HepG2 (cell line): ENCODE results near the gene RNGTT. TPM values are rescaled to one million over a fixed set of nuclear protein-coding genes. Genes with fewer than 3 reads are reported as not detected.

Source experiments
- ATAC-seq: fragments of 200-7000 bp; cut with Tn5 transposase; 3 replicates; pipeline ENCODE4 v1.9.1; 2020; ENCODE audit warnings: mild to moderate bottlenecking, moderate library complexity
- BruUV-seq: library from RNA; stranded (reverse); fragments of 400-500 nt; replicated peaks from 2 replicates; lab custom pipeline; 2021; lab: Mats Ljungman, UMichigan
- CTCF ChIA-PET: fragments of 300-600 bp; formaldehyde crosslinking; extraction: SDS; loops from one replicate; lab custom pipeline; 2021; ENCODE audit warnings: low total read pairs, inconsistent platforms, low intra/inter-chr PET ratio; lab: Yijun Ruan, JAX
- POLR2A ChIA-PET: fragments of 350-600 bp; sonication (Branson Sonifier 250); formaldehyde crosslinking; loops from one replicate; lab custom pipeline; 2020; ENCODE audit warnings: antibody characterized with exemption, inconsistent platforms; lab: Yijun Ruan, JAX
- DNase-seq: peaks from one replicate; pipeline ENCODE4 v3.0.0-alpha.2; 2015; ENCODE audit warnings: low spot score
- FAIRE-seq: peaks from 3 replicates; lab custom pipeline; 2011; peaks lifted over from hg19 to GRCh38; lab: Jason Lieb, UNC
- H2AFZ ChIP-seq: one replicate; pipeline ENCODE4 v1.6.1; 2011; ENCODE audit warnings: low read length, inconsistent platforms
- H3K27ac ChIP-seq: fragments of 300-600 bp; 3 replicates; pipeline ENCODE4 v1.8.0; 2011; ENCODE audit warnings: mixed run types, mild to moderate bottlenecking, mixed read lengths, low read length, inconsistent platforms; ENCODE audit not compliant: insufficient read depth; ENCODE audit errors: extremely low read length
- H3K27me3 ChIP-seq, 2 experiments: fragments of 200-600 bp in 1 of 2; 2 replicates in 1 of 2; 3 replicates in 1 of 2; pipeline versions ENCODE4 v1.6.0 to v1.8.0; 2011; ENCODE audit warnings: low read length in 2 of 2, mild to moderate bottlenecking in 2 of 2, moderate library complexity in 2 of 2, inconsistent platforms in 1 of 2; ENCODE audit not compliant: insufficient read depth in 2 of 2, control insufficient read depth in 1 of 2
- H3K36me3 ChIP-seq, 2 experiments: fragments of 200-600 bp in 1 of 2; replicated peaks in 1 of 2; 2 replicates in 1 of 2; 3 replicates in 1 of 2; pipeline versions ENCODE4 v1.5.1 to v1.8.0; 2011; ENCODE audit warnings: low read length in 2 of 2, inconsistent platforms in 1 of 2; ENCODE audit not compliant: insufficient read depth in 2 of 2, control insufficient read depth in 1 of 2
- H3K4me1 ChIP-seq: 2 replicates; pipeline ENCODE4 v1.5.1; 2012; ENCODE audit warnings: low read length, inconsistent platforms; ENCODE audit not compliant: insufficient read depth
- H3K4me2 ChIP-seq: 2 replicates; pipeline ENCODE4 v1.6.0; 2011; ENCODE audit warnings: low read depth, low read length, inconsistent platforms
- H3K4me3 ChIP-seq, 3 experiments: fragments of 200-600 bp in 1 of 3; sonication (generic), shearing (Covaris generic) in 1 of 3; replicated peaks in 1 of 3; 2 replicates each; pipeline ENCODE4 v1.5.1; 2011 to 2016; ENCODE audit warnings: low read length in 3 of 3, inconsistent platforms in 2 of 3, low read depth in 2 of 3, mild to moderate bottlenecking in 2 of 3, control low read depth in 1 of 3, mixed read lengths in 1 of 3; ENCODE audit not compliant: insufficient read depth in 1 of 3
- H3K79me2 ChIP-seq: one replicate; pipeline ENCODE4 v1.6.1; 2011; ENCODE audit warnings: low read length, inconsistent platforms; ENCODE audit not compliant: insufficient read depth
- H3K9ac ChIP-seq: 2 replicates; pipeline ENCODE4 v1.6.0; 2011; ENCODE audit warnings: mild to moderate bottlenecking, low read depth, low read length, inconsistent platforms; ENCODE audit not compliant: insufficient read depth
- H3K9me3 ChIP-seq: 2 replicates; pipeline ENCODE4 v1.5.1; 2012; ENCODE audit warnings: mild to moderate bottlenecking, low read length
- H4K20me1 ChIP-seq: 2 replicates; pipeline ENCODE4 v1.6.0; 2011; ENCODE audit warnings: inconsistent platforms, mild to moderate bottlenecking, low read length, moderate library complexity; ENCODE audit not compliant: insufficient read depth
- ELF4 ChIP-seq: sonication (generic); formaldehyde crosslinking; IDR thresholded peaks from 2 replicates; pipeline ENCODE4 v1.5.0; 2020; ENCODE audit warnings: missing genetic modification reagents, mild to moderate bottlenecking, moderate library complexity, borderline replicate concordance
- NR2C2 ChIP-seq: sonication (generic); formaldehyde crosslinking; IDR thresholded peaks from 2 replicates; pipeline ENCODE4 v1.4.0; 2020; ENCODE audit warnings: missing genetic modification reagents, mild to moderate bottlenecking, moderate library complexity, borderline replicate concordance
- NRL ChIP-seq: sonication (generic); formaldehyde crosslinking; IDR thresholded peaks from 2 replicates; pipeline ENCODE4 v1.5.0; 2020; ENCODE audit warnings: missing genetic modification reagents, mild to moderate bottlenecking, moderate library complexity, borderline replicate concordance
- SUZ12 ChIP-seq: fragments of 150-350 bp; IDR thresholded peaks from 2 replicates; pipeline ENCODE4 v1.6.1; 2014; ENCODE audit warnings: low read depth, low read length
- ZNF225 ChIP-seq: sonication (generic); formaldehyde crosslinking; IDR thresholded peaks from 2 replicates; pipeline ENCODE4 v1.4.0; 2020; ENCODE audit warnings: mild to moderate bottlenecking, missing genetic modification reagents
- ZNF326 ChIP-seq: sonication (generic); formaldehyde crosslinking; IDR thresholded peaks from 2 replicates; pipeline ENCODE4 v1.4.0; 2020; ENCODE audit warnings: missing genetic modification reagents, borderline replicate concordance
- ZNF331 ChIP-seq: sonication (generic); formaldehyde crosslinking; IDR thresholded peaks from 2 replicates; pipeline ENCODE4 v1.4.0; 2020; ENCODE audit warnings: missing genetic modification reagents
- ZNF343 ChIP-seq: sonication (generic); formaldehyde crosslinking; IDR thresholded peaks from 2 replicates; pipeline ENCODE4 v1.4.0; 2020; ENCODE audit warnings: mild to moderate bottlenecking, missing genetic modification reagents
- ZNF614 ChIP-seq: IDR thresholded peaks from 2 replicates; pipeline ENCODE4 v1.6.1; 2018; ENCODE audit warnings: missing biosample characterization, missing genetic modification reagents, inconsistent platforms, borderline replicate concordance
- ZNF703 ChIP-seq: sonication (generic); formaldehyde crosslinking; IDR thresholded peaks from 2 replicates; pipeline ENCODE4 v1.5.1; 2020; ENCODE audit warnings: missing genetic modification reagents, mild to moderate bottlenecking, moderate library complexity, borderline replicate concordance
- ZNF788 ChIP-seq: sonication (generic); formaldehyde crosslinking; IDR thresholded peaks from 2 replicates; pipeline ENCODE4 v1.5.0; 2020; ENCODE audit warnings: mild to moderate bottlenecking, missing genetic modification reagents, borderline replicate concordance
- ZSCAN30 ChIP-seq: sonication (generic); formaldehyde crosslinking; IDR thresholded peaks from 2 replicates; pipeline ENCODE4 v1.5.0; 2020; ENCODE audit warnings: mild to moderate bottlenecking, missing genetic modification reagents
- WGBS: methylation state at CpG from one replicate; pipeline ENCODE4 v1.1.6; 2017; ENCODE audit warnings: low lambda C conversion rate; 5-methylcytosine and 5-hydroxymethylcytosine counted together
- in situ Hi-C: cut with HindIII; loops from 2 replicates; pipeline ENCODE4 v1.10.0; 2017; ENCODE audit warnings: low pct_unique_long_range_greater_than_20kb; ENCODE audit not compliant: extremely low pct_ligation_motif_present
- intact Hi-C: fragments of 100-400 bp; cut with micrococcal nuclease; formaldehyde crosslinking; loops from one replicate; pipeline ENCODE4 v1.10.0; 2022; ENCODE audit not compliant: unreplicated experiment
- polyA plus RNA-seq, 8 experiments: library from polyadenylated mRNA; depleted of rRNA in 3 of 8; stranded (reverse) in 7 of 8; unstranded in 1 of 8; fragments of >200 nt; fragmentation: Illumina TruSeq in 4 of 8; extraction: Trizol in 4 of 8; gene quantifications; 2 replicates each; pipeline versions ENCODE4 v1.2.1 to v1.2.3, GENCODE V29; 2011 to 2016; ENCODE audit warnings: low read depth in 4 of 8, missing spikeins in 1 of 8, mixed read lengths in 1 of 8; ENCODE audit not compliant: insufficient read depth in 1 of 8
- total RNA-seq, 5 experiments: library from RNA; depleted of rRNA; stranded (reverse); fragments of >200 nt; fragmentation: Illumina TruSeq; extraction: Trizol; gene quantifications; 2 replicates each; pipeline ENCODE4 v1.2.3, GENCODE V29; 2016; ENCODE audit warnings: low read depth in 1 of 5
- TF ChIP-seq, protein P1 (sequence below): sonication (generic); formaldehyde crosslinking; IDR thresholded peaks from 2 replicates; pipeline ENCODE4 v1.5.1; 2020; ENCODE audit warnings: missing genetic modification reagents, mild to moderate bottlenecking, borderline replicate concordance
- TF ChIP-seq, protein P2 (sequence below): sonication (generic); formaldehyde crosslinking; conservative IDR thresholded peaks from 2 replicates; pipeline ENCODE4 v1.4.0; 2020; ENCODE audit warnings: missing genetic modification reagents
- TF ChIP-seq, protein P3 (sequence below): sonication (generic); formaldehyde crosslinking; IDR thresholded peaks from 2 replicates; pipeline ENCODE4 v1.4.0; 2020; ENCODE audit warnings: mild to moderate bottlenecking, missing genetic modification reagents

The RNGTT gene
- total and polyA plus RNA-seq, 2 of the 13 experiments (the other 11 are each of a cell fraction or from before 2014, with no cell fraction given) = 6.0 to 22.6 TPM

DNA sequence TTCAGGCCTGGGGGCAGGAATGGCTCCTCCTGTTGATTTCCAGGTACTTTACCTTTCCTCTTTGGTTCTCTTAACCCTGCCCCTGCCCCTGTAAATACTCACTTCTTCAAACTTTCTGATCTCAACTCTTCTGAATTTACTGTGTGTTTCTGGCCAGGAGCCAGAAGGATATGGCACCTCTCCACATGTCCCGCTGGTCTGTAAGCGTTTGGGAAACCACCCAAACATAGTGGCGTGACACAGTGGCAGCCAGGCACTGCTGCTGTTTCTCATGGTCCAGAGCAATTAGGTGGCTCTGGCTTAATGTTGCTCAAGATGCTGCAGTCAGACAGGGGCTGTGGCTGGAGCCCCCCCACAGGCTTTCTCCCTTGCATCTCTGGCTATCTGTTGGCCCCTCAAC is 374.5 kb downstream of the RNGTT start:
- H3K36me3 ChIP-seq = no peaks in the 10 kb centered on the region
- H3K9me3 ChIP-seq = no peaks in the 10 kb centered on the region
- no TSS peak for BruUV-seq
- no peak for DNase-seq
- no peak overlapping the region for H3K9ac ChIP-seq
- no peak for ATAC-seq
- in situ Hi-C loops = no loop called here
- WGBS = 0% methylated on average over 3 of the region's 3 CpGs
- POLR2A ChIA-PET = no interaction called here
- TF ChIP-seq NR2C2 (no peak), ZNF343 (no peak), ZNF703 (no peak)
- TF ChIP-seq, protein P1, sequence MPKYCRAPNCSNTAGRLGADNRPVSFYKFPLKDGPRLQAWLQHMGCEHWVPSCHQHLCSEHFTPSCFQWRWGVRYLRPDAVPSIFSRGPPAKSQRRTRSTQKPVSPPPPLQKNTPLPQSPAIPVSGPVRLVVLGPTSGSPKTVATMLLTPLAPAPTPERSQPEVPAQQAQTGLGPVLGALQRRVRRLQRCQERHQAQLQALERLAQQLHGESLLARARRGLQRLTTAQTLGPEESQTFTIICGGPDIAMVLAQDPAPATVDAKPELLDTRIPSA (CRISPR knock-in tag) = no peak
- TF ChIP-seq, all 625 proteins: peak for 0
- Histone ChIP-seq H4K20me1 (no peaks in the 10 kb centered on the region), H3K27ac (no peak overlapping the region), H3K27me3 (peaks cover 1 to 39% of the 10 kb centered on the region in 2 experiments; a peak in 2 of 5 replicates), H3K4me1 (no peaks in the 10 kb centered on the region), H3K79me2 (no peaks in the 10 kb centered on the region), H3K4me3 (no peak overlapping the region), H3K4me2 (no peak overlapping the region), H2AFZ (no peak overlapping the region)
- FAIRE-seq = no peak
- CTCF ChIA-PET = no interaction called here
- intact Hi-C loops = no loop called here

DNA sequence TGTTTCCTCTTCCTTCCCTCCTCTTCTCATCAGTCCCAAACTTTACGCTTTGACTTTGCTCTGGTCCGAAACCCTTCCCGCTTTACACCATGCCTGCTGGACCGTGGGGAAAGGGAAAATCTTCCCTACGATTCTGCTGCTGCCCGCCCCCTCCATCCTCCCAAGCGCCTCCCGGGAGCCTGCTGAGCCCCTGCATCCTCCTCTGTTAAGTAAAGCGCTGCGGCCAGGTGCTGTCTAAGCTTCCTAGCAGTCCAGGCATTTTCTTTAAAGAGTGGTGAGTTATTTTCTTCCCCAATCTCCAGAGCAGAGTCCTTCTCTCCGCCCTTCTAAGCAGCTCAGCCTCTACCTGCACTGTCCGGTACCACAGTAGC is 376.3 kb downstream of the RNGTT start:
- no TSS peak for BruUV-seq
- Histone ChIP-seq H3K9me3 (no peaks in the 10 kb centered on the region), H3K9ac (no peak overlapping the region), H4K20me1 (no peaks in the 10 kb centered on the region), H3K36me3 (no peaks in the 10 kb centered on the region), H3K79me2 (no peaks in the 10 kb centered on the region), H3K4me2 (no peak overlapping the region), H3K4me3 (no peak overlapping the region), H3K4me1 (no peaks in the 10 kb centered on the region), H3K27ac (no peak overlapping the region), H3K27me3 (peaks cover 1 to 39% of the 10 kb centered on the region in 2 experiments; a peak in 2 of 5 replicates), H2AFZ (no peak overlapping the region)
- 51% methylated on average over 12 of the region's 12 CpGs for WGBS
- intact Hi-C loops (no loop called here), in situ Hi-C loops (no loop called here)
- ChIA-PET CTCF (no interaction called here), POLR2A (no interaction called here)
- no peak for DNase-seq
- no peak for ATAC-seq
- no peak for FAIRE-seq
- TF ChIP-seq ZNF331 = no peak
- TF ChIP-seq, protein P2, sequence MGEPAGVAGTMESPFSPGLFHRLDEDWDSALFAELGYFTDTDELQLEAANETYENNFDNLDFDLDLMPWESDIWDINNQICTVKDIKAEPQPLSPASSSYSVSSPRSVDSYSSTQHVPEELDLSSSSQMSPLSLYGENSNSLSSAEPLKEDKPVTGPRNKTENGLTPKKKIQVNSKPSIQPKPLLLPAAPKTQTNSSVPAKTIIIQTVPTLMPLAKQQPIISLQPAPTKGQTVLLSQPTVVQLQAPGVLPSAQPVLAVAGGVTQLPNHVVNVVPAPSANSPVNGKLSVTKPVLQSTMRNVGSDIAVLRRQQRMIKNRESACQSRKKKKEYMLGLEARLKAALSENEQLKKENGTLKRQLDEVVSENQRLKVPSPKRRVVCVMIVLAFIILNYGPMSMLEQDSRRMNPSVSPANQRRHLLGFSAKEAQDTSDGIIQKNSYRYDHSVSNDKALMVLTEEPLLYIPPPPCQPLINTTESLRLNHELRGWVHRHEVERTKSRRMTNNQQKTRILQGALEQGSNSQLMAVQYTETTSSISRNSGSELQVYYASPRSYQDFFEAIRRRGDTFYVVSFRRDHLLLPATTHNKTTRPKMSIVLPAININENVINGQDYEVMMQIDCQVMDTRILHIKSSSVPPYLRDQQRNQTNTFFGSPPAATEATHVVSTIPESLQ = no peak
- no peak for TF ChIP-seq ZNF225 (CRISPR knock-in tag)
- TF ChIP-seq ZNF614 (CRISPR knock-in tag) = no peak
- TF ChIP-seq SUZ12 = no peak
- TF ChIP-seq ELF4 (CRISPR knock-in tag) = no peak
- no peak for TF ChIP-seq ZNF788 (CRISPR knock-in tag)
- TF ChIP-seq ZNF326 (CRISPR knock-in tag) = no peak
- no peak for TF ChIP-seq ZSCAN30 (CRISPR knock-in tag)
- TF ChIP-seq, protein P3, sequence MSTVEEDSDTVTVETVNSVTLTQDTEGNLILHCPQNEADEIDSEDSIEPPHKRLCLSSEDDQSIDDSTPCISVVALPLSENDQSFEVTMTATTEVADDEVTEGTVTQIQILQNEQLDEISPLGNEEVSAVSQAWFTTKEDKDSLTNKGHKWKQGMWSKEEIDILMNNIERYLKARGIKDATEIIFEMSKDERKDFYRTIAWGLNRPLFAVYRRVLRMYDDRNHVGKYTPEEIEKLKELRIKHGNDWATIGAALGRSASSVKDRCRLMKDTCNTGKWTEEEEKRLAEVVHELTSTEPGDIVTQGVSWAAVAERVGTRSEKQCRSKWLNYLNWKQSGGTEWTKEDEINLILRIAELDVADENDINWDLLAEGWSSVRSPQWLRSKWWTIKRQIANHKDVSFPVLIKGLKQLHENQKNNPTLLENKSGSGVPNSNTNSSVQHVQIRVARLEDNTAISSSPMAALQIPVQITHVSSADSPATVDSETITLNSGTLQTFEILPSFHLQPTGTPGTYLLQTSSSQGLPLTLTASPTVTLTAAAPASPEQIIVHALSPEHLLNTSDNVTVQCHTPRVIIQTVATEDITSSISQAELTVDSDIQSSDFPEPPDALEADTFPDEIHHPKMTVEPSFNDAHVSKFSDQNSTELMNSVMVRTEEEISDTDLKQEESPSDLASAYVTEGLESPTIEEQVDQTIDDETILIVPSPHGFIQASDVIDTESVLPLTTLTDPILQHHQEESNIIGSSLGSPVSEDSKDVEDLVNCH = no peak
- no peak for TF ChIP-seq NRL (CRISPR knock-in tag)
